Measurements from ENCODE around the gene IFT27.

IFT27 gene

GRCh38 chr22:36714110-36714509 lies 61.8 kb downstream of the IFT27 start:
- TF ChIP-seq CTCF (conservative IDR thresholded peaks at IDR 0.05; ENCODE audit: low read depth, low read length): no peak
- no peaks in the 10 kb centered on the region for H3K36me3 ChIP-seq (ENCODE audit: insufficient read depth)
- H3K4me1 ChIP-seq (ENCODE audit: low read depth, poor library complexity, severe bottlenecking): no peaks in the 10 kb centered on the region
- no peak overlapping the region for H3K9ac ChIP-seq
- H3K79me2 ChIP-seq (ENCODE audit: insufficient read depth, low read depth): no peaks in the 10 kb centered on the region
- H3K4me2 ChIP-seq: no peak overlapping the region
- H3K4me3 ChIP-seq (IDR thresholded peaks at IDR 0.05; ENCODE audit: insufficient read depth, low read depth, low read length): no peak overlapping the region
- no peaks in the 10 kb centered on the region for H4K20me1 ChIP-seq (ENCODE audit: insufficient read depth)
- no peak overlapping the region for H2AFZ ChIP-seq (ENCODE audit: low read depth)
- H3K27me3 ChIP-seq (ENCODE audit: insufficient read depth, low read depth): peaks cover 80% of the 10 kb centered on the region; the same call in 1 of the 2 replicates
- no peak overlapping the region for H3K27ac ChIP-seq

- H3K4me2 ChIP-seq: no peak overlapping the region
- H3K4me3 ChIP-seq (IDR thresholded peaks at IDR 0.05; ENCODE audit: insufficient read depth, low read depth, low read length): no peak overlapping the region
- H3K79me2 ChIP-seq (ENCODE audit: insufficient read depth, low read depth): no peaks in the 10 kb centered on the region
- H3K27me3 ChIP-seq (ENCODE audit: insufficient read depth, low read depth): peaks cover 80% of the 10 kb centered on the region; the same call in 1 of the 2 replicates
- no peaks in the 10 kb centered on the region for H3K4me1 ChIP-seq (ENCODE audit: low read depth, poor library complexity, severe bottlenecking)
- no peaks in the 10 kb centered on the region for H4K20me1 ChIP-seq (ENCODE audit: insufficient read depth)
- H3K36me3 ChIP-seq (ENCODE audit: insufficient read depth): no peaks in the 10 kb centered on the region
- H3K27ac ChIP-seq: no peak overlapping the region
- TF ChIP-seq CTCF (conservative IDR thresholded peaks at IDR 0.05; ENCODE audit: low read depth, low read length): no peak
- H2AFZ ChIP-seq (ENCODE audit: low read depth): no peak overlapping the region
- no peak overlapping the region for H3K9ac ChIP-seq
Measured at GRCh38 chr22:36713436-36713835, 62.5 kb downstream of the IFT27 start.

All from KMS-11 (cell line).